IMR-90 (cell line): Measurements from ENCODE around the gene MAML2.

ENCODE experiments used
- POLR2A ChIP-seq: IDR thresholded peaks from 2 replicates; pipeline ENCODE4 v1.6.1; 2012; ENCODE audit warnings: mild to moderate bottlenecking, low read depth, low read length
- TF ChIP-seq, protein P1 (sequence below): conservative IDR thresholded peaks from 2 replicates; pipeline ENCODE4 v1.5.1; 2012; ENCODE audit warnings: mild to moderate bottlenecking, low read depth, low read length, improper control_type of control experiment

DNA sequence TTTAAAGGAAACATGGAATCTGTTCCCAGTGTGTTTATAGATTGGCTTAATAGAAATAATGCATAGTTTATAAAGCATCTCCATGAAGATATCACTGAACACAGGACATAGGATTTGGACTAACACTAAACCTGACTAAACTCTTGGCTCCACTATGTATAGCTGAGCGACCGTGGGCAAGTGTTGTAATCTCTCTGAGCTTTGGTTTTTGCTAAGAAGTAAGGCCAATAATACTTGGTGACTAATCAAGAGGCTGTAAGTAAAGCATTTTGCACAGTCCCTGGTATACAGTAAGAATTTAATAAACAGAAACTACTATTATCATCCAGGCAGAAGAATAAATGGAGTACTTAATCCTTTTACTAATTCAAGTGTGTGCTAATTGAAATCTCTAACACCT lies 293.6 kb downstream of the MAML2 start:
- TF ChIP-seq, protein P1, sequence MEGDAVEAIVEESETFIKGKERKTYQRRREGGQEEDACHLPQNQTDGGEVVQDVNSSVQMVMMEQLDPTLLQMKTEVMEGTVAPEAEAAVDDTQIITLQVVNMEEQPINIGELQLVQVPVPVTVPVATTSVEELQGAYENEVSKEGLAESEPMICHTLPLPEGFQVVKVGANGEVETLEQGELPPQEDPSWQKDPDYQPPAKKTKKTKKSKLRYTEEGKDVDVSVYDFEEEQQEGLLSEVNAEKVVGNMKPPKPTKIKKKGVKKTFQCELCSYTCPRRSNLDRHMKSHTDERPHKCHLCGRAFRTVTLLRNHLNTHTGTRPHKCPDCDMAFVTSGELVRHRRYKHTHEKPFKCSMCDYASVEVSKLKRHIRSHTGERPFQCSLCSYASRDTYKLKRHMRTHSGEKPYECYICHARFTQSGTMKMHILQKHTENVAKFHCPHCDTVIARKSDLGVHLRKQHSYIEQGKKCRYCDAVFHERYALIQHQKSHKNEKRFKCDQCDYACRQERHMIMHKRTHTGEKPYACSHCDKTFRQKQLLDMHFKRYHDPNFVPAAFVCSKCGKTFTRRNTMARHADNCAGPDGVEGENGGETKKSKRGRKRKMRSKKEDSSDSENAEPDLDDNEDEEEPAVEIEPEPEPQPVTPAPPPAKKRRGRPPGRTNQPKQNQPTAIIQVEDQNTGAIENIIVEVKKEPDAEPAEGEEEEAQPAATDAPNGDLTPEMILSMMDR = no peak
- TF ChIP-seq POLR2A = no peak
